GM10847 (cell line): ENCODE measurements around the gene LILRB4.
"Not testable (repeated sequence)": the region's sequence is repeated elsewhere in the genome, so short reads cannot be mapped to it uniquely, and the experiment has no call there.

Experiments
- POLR2A ChIP-seq: IDR thresholded peaks from 2 replicates; pipeline ENCODE4 v1.6.1; 2011; ENCODE audit not compliant: insufficient read length; ENCODE audit errors: extremely low read depth

The LILRB4 gene

GRCh38 chr19:54662730-54663129 lies at the start of gene LILRB4:
TSS of gene LILRB4 (plus strand) at chr19:54662985. CDS start at chr19:54663034, 49 bp downstream.
- peak; percentile 41 for TF ChIP-seq POLR2A

GRCh38 chr19:54614726-54615125 lies 48.1 kb upstream of the LILRB4 start:
- no peak for TF ChIP-seq POLR2A

DNA sequence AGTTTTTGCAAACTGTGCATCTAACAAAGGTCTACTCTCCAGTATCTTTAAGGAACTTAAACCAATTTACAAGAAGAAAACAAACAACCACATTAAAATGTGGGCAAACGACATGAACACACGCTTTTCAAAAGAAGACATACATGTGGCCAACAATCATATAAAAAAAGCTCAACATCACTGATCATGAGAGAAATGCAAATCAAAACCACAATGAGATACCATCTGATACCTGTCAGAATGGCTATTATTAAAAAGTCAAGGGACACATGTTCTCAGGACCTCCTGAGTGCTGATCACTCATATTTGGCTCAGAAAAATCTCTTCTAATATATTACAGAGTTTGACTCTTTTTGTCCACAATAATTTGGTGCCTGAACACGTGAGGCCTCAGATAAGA lies 46.7 kb upstream of the LILRB4 start:
- no peak for TF ChIP-seq POLR2A

DNA sequence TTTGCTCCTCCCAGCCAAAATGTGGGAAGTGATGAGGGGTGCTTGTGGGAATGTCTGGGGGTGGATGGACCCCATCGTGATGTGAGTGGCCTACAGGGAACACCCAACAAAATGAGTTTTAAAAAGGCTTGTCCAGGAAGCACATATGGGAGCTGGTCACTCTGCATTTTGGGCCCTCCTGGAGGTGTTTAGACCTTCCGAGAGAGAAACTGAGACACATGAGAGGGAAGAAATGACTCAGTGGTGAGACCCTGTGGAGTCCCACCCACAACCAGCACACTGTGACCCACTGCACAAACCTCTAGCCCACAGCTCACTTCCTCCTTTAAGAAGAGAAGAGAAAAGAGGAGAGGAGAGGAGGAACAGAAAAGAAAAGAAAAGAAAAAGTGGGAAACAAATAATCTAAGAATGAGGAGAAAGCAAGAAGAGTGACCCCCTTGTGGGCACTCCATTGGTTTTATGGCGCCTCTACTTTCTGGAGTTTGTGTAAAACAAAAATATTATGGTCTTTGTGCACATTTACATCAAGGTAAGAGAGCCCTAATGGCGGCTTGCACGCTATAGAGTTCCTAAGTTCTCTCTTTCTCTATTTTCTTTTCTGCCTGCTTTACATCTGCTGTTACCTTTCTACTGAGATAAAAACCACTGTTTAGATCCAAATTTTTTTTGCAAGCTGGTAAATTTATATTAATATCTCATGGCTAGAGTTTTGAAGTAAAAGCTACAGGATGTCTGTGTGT lies 45.8 kb upstream of the LILRB4 start:
- no peak for TF ChIP-seq POLR2A

DNA sequence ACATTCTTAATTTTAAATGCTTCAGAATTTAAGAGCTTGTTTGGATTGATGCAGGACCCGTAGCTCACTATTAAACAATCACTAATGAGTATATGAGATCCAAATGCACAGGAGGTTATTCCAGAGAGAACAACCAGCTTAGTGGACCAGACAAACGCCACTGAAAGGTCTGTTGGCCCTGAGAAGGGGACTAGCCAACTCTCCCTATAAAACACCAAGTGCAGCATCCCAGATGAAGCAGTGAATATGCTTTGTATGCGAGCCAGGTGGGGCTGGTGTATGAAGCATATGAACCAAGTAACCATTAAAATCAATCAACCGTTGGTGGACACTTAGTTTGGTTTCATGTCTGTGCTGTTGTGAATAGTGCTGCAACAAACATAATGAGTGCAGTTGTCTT lies 42.3 kb upstream of the LILRB4 start:
- no peak for TF ChIP-seq POLR2A

DNA sequence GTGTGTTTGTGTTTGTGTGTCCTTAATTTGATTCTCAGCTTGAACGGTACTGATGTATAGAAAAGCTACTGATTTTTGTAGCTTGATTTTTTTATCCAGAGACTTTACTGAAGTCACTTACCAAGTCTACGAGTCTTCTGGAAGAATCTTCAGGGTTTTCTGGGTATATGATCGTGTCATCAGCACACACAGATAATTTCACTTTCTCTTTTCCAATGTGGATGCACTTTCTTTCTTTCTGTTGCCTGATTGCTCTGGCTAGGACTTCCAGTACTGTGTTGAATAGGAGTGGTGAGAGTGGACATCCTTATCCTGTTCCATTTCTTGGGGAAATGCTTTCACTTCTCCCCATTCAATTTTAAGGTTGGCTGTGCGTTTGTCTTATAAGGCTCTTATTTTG lies 40.4 kb upstream of the LILRB4 start:
- no peak for TF ChIP-seq POLR2A

GRCh38 chr19:54626757-54627156 lies 36.0 kb upstream of the LILRB4 start:
- no peak for TF ChIP-seq POLR2A

GRCh38 chr19:54630262-54630661 lies 32.5 kb upstream of the LILRB4 start, which contains the start of gene LILRB1:
TSS of gene LILRB1 (plus strand) at chr19:54630484. CDS start at chr19:54631074, 590 bp downstream.
- not testable (repeated sequence) for TF ChIP-seq POLR2A

DNA sequence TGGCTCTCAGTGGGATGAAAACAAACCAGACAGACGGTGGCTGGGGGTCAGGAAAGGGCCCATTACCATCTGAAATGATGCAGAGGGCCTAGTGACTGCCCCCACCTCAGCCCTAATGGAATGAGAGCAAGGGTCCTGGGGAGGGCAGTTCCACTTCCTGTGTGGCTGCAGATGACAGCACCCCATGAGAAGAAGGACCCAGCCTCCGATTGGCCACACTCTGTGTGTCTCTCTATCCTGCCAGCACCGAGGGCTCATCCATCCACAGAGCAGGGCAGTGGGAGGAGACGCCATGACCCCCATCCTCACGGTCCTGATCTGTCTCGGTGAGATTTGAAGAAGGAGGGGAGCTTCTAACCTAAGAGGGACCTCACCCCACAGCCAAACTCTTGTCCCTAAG lies 32.0 kb upstream of the LILRB4 start:
- no peak for TF ChIP-seq POLR2A

DNA sequence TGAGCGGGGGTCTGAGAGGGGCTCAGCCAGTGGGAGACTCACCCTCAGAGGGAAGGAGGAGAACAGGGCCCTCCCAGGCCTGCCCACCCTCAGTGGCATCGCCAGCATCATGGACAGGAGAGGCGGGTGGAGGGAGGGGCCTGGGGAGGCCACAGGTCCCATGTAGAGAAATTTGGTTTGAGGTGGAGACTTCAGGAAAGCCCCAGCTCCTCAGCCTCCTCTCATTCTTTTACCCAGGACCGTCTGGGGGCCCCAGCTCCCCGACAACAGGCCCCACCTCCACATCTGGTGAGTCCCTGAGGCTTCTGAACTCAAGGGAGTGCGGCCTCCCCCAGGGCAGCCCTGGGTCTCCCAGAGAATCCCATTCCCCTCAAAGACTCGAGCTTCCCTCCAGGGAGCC lies 29.4 kb upstream of the LILRB4 start:
- TF ChIP-seq POLR2A: no peak

DNA sequence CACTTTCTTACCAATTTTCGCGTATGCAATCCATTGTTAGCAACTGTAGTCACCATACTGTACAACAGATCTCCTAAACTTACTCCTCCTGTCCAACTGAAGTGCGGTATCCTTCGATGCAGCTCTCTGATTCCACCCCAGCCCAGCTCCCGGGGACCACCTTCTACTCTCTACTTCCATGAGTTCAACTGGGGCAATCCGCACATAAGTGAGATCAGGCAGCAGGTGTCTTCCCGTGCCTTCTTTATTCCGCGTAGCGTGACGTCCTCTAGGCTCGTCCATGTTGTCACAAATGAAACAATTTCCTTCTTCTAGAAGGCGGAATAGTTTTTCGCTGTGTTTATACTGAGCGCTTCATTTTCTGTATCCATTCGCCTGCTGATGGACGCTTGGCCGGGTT lies 24.1 kb upstream of the LILRB4 start:
- TF ChIP-seq POLR2A: no peak

DNA sequence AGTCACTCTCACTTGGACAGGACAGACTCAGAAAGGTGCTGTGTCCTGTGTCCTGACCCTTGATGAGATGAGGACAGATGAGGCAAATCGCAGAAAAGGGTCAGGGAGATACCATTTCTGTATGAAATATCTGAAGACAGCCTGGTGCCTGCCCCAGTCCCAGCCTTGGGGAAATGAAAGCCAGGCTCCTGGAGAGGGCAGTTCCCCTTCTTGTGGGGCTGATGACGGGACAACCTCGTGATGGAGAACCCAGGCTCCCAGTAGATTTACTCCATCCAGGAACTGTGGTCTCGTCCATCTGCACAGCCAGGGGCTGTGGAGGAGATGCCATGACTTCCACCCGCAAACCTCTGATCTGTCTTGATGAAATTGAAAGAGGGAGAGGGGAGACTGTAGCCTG lies 18.7 kb upstream of the LILRB4 start:
- no peak for TF ChIP-seq POLR2A

DNA sequence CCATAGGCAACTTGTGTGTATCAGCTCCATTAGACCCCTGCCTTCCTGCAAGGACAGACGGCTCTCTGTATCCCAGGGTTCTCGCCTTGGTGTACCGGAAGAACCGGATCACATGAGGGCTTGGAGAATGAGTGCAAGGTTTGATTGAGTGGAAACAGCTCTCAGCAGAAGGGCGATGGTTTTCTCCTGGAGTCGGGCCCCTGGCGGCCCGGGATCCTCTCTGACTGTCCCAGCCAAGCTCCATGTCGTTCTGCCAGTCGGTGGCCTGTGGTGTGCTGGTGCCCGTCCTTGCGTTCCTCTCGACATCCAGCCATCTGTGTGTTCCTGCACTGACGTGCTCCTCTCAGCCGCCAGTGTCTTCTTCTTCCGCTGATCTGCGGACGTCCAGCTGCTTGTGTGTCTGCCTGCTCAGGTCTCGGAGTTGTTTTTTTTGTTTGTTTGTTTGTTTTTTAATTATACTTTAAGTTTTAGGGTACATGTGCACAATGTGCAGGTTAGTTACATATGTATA lies 16.4 kb upstream of the LILRB4 start:
- no peak for TF ChIP-seq POLR2A

DNA sequence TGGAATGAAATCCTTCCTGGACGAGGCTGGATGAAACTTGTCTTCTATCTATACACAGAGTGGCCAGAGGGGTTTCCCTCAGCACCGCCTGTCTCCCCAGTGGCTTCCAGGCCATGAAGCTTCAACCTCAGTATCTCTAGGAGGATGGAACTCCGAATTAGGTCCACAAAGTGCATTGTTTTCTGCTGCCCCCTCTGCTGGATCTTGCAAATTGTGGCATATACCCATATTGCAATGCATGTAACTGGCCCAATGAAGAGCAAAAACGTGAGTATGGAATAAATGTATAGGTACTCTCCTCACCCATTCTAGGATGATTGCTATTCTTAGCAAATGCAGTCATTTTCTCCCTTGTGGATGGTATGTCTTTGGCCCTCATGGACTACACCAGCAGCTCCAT lies 14.7 kb upstream of the LILRB4 start:
- TF ChIP-seq POLR2A: no peak

DNA sequence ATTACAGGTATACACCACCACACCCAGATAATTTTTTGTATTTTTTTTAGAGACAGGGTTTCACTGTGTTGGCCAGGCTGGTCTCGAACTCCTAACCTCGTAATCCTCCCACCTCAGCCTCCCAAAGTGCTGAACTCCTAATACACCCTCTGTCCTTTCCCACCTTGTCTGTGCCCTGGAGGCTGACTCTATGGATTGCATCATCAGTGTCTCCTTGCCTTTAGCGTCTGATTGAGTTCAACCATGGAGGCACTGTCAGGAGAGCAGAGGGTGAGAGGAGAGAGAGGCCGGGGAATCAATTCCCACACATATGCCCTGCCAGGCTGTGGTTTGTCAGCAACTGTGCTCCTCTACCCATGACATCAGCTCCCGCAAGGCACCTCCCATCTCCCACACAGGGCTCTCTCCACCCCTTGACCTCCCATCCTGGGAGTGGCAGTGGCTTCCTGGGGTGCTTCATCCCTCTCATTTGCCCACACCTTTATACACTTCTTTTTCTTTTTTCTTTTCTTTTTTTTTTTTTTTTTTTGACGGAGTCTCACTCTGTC lies 12.6 kb upstream of the LILRB4 start:
- no peak for TF ChIP-seq POLR2A

DNA sequence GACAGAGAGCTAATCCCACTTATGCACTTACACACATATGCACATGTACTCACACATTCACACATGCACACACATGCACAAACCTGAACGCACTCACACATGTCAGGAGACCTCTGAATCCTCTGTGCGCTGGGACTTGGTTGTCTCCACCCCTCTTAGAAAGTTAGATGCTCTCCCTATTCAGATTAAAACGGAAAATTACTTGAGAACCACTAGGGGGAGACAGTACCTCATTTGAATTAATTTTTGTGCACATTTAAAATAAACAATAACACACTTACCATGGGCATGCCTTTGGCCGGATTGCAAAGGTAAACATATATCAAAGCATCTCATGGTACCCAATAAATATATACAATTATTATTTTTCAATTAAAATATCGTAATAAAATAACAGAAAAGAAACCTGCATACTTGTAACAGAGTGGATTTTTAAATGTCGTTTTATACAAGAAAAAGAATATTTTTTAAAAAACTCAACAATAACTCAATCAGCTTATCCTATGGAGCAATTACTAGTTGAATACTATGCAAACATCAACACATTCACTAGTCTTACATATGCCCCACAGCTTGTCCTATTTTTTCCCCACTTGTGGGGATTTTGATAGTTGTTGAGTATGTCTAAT lies 9.5 kb upstream of the LILRB4 start:
- no peak for TF ChIP-seq POLR2A
